ENCODE data around the gene MAP6.

DNA sequence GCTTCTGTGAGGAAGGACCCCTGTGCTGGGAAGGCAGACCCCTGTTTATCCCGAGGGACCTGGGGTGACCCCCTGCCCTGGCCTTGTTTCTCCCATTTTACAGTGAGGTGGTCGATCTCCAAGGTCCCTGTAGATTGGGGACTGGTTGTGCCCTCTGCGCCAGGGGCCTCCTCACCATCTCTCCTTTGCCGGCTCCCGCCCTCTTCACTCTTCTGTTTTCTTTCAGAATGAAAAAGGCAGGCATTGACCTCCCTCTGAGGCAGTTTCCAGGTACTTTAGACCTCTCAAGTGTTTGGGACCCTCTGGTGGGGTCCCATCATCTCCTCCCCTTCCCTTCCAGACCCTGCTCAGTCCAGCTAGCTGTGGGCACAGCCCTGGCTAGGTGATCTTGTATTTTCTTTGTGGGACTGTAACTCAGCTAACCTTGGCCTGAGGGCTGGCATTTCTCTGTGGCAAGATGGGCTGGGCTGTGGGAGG is 105.3 kb downstream of the MAP6 start:
- TF ChIP-seq, protein P1, sequence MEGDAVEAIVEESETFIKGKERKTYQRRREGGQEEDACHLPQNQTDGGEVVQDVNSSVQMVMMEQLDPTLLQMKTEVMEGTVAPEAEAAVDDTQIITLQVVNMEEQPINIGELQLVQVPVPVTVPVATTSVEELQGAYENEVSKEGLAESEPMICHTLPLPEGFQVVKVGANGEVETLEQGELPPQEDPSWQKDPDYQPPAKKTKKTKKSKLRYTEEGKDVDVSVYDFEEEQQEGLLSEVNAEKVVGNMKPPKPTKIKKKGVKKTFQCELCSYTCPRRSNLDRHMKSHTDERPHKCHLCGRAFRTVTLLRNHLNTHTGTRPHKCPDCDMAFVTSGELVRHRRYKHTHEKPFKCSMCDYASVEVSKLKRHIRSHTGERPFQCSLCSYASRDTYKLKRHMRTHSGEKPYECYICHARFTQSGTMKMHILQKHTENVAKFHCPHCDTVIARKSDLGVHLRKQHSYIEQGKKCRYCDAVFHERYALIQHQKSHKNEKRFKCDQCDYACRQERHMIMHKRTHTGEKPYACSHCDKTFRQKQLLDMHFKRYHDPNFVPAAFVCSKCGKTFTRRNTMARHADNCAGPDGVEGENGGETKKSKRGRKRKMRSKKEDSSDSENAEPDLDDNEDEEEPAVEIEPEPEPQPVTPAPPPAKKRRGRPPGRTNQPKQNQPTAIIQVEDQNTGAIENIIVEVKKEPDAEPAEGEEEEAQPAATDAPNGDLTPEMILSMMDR (IDR thresholded peaks at IDR 0.05 in 2 of 3, conservative IDR thresholded peaks at IDR 0.05 in 1 of 3; ENCODE audit: borderline replicate concordance in 1 of 3, insufficient read depth in 1 of 3, low read depth in 2 of 3, low read length in 2 of 3), result no peak
- no peak for TF ChIP-seq EZH2phosphoT487 (IDR thresholded peaks at IDR 0.05; ENCODE audit: borderline replicate concordance)
- TF ChIP-seq EZH2 (IDR thresholded peaks at IDR 0.05), result no peak
- TF ChIP-seq SP1 (IDR thresholded peaks at IDR 0.05; ENCODE audit: low read depth), result no peak
- TF ChIP-seq, protein P2, sequence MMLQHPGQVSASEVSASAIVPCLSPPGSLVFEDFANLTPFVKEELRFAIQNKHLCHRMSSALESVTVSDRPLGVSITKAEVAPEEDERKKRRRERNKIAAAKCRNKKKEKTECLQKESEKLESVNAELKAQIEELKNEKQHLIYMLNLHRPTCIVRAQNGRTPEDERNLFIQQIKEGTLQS (IDR thresholded peaks at IDR 0.05), result no peak
- TF ChIP-seq CEBPB (IDR thresholded peaks at IDR 0.05; ENCODE audit: low read depth), result no peak
- TF ChIP-seq, protein P3, sequence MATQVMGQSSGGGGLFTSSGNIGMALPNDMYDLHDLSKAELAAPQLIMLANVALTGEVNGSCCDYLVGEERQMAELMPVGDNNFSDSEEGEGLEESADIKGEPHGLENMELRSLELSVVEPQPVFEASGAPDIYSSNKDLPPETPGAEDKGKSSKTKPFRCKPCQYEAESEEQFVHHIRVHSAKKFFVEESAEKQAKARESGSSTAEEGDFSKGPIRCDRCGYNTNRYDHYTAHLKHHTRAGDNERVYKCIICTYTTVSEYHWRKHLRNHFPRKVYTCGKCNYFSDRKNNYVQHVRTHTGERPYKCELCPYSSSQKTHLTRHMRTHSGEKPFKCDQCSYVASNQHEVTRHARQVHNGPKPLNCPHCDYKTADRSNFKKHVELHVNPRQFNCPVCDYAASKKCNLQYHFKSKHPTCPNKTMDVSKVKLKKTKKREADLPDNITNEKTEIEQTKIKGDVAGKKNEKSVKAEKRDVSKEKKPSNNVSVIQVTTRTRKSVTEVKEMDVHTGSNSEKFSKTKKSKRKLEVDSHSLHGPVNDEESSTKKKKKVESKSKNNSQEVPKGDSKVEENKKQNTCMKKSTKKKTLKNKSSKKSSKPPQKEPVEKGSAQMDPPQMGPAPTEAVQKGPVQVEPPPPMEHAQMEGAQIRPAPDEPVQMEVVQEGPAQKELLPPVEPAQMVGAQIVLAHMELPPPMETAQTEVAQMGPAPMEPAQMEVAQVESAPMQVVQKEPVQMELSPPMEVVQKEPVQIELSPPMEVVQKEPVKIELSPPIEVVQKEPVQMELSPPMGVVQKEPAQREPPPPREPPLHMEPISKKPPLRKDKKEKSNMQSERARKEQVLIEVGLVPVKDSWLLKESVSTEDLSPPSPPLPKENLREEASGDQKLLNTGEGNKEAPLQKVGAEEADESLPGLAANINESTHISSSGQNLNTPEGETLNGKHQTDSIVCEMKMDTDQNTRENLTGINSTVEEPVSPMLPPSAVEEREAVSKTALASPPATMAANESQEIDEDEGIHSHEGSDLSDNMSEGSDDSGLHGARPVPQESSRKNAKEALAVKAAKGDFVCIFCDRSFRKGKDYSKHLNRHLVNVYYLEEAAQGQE (IDR thresholded peaks at IDR 0.05; ENCODE audit: low read depth), result no peak
- no peak for TF ChIP-seq ZNF274 (IDR thresholded peaks at IDR 0.05; ENCODE audit: low read depth, low read length)
- no peak for TF ChIP-seq TCF7L2 (IDR thresholded peaks at IDR 0.05; ENCODE audit: borderline replicate concordance, extremely low read depth, insufficient read depth, insufficient read length)
- TF ChIP-seq YY1 (IDR thresholded peaks at IDR 0.05; ENCODE audit: extremely low read depth, insufficient replicate concordance, low read depth, low read length), result no peak
- no peak for TF ChIP-seq POLR2A (IDR thresholded peaks at IDR 0.05; ENCODE audit: borderline replicate concordance, extremely low read depth, insufficient read depth, insufficient read length)
- no peak for TF ChIP-seq POLR2AphosphoS5 (IDR thresholded peaks at IDR 0.05; ENCODE audit: low read depth, low read length)
- TF ChIP-seq MAX (IDR thresholded peaks at IDR 0.05), result no peak
